K562 (cell line): ENCODE data around the gene EPO. TPM values are rescaled to one million over a fixed set of nuclear protein-coding genes. Genes with fewer than 3 reads are reported as not detected.

Source experiments
- polyA plus RNA-seq, 8 experiments: library from polyadenylated mRNA; depleted of rRNA in 4 of 8; stranded (reverse) in 5 of 8; unstranded in 3 of 8; fragments of >200 nt; fragmentation: Nextera tagmentation in 2 of 8; fragmentation: Illumina TruSeq in 1 of 8; extraction: Ambion mirVana in 2 of 8; extraction: Trizol in 1 of 8; gene quantifications; 2 replicates each; pipeline versions ENCODE4 v1.2.1 to v1.2.3, GENCODE V29; 2011 to 2014; ENCODE audit warnings: inconsistent platforms in 1 of 8, missing spikeins in 1 of 8
- total RNA-seq, 7 experiments: library from RNA; depleted of rRNA in 6 of 7; stranded (reverse); fragments of >200 nt in 6 of 7; fragmentation: Illumina TruSeq in 2 of 7; extraction: Trizol in 2 of 7; gene quantifications; 2 replicates each; pipeline versions ENCODE4 v1.2.1 to v1.2.3, GENCODE V29; 2011 to 2021; ENCODE audit warnings: low replicate concordance in 1 of 7
- TF ChIP-seq, protein P1 (sequence below): fragments of 200-600 bp; sonication (generic); IDR thresholded peaks from one replicate; pipeline ENCODE4 v1.6.1; 2012; ENCODE audit warnings: mild to moderate bottlenecking, low read depth, low read length, inconsistent platforms

Gene EPO
- total and polyA plus RNA-seq, 9 of the 15 experiments (the other 6 are each of a cell fraction or from before 2014, with no cell fraction given): 0.06 to 0.41 (median 0.07) TPM; not detected in 6

GRCh38 chr7:100765250-100765649, 45.0 kb downstream of the EPO start (continued):
- TF ChIP-seq, protein P1, sequence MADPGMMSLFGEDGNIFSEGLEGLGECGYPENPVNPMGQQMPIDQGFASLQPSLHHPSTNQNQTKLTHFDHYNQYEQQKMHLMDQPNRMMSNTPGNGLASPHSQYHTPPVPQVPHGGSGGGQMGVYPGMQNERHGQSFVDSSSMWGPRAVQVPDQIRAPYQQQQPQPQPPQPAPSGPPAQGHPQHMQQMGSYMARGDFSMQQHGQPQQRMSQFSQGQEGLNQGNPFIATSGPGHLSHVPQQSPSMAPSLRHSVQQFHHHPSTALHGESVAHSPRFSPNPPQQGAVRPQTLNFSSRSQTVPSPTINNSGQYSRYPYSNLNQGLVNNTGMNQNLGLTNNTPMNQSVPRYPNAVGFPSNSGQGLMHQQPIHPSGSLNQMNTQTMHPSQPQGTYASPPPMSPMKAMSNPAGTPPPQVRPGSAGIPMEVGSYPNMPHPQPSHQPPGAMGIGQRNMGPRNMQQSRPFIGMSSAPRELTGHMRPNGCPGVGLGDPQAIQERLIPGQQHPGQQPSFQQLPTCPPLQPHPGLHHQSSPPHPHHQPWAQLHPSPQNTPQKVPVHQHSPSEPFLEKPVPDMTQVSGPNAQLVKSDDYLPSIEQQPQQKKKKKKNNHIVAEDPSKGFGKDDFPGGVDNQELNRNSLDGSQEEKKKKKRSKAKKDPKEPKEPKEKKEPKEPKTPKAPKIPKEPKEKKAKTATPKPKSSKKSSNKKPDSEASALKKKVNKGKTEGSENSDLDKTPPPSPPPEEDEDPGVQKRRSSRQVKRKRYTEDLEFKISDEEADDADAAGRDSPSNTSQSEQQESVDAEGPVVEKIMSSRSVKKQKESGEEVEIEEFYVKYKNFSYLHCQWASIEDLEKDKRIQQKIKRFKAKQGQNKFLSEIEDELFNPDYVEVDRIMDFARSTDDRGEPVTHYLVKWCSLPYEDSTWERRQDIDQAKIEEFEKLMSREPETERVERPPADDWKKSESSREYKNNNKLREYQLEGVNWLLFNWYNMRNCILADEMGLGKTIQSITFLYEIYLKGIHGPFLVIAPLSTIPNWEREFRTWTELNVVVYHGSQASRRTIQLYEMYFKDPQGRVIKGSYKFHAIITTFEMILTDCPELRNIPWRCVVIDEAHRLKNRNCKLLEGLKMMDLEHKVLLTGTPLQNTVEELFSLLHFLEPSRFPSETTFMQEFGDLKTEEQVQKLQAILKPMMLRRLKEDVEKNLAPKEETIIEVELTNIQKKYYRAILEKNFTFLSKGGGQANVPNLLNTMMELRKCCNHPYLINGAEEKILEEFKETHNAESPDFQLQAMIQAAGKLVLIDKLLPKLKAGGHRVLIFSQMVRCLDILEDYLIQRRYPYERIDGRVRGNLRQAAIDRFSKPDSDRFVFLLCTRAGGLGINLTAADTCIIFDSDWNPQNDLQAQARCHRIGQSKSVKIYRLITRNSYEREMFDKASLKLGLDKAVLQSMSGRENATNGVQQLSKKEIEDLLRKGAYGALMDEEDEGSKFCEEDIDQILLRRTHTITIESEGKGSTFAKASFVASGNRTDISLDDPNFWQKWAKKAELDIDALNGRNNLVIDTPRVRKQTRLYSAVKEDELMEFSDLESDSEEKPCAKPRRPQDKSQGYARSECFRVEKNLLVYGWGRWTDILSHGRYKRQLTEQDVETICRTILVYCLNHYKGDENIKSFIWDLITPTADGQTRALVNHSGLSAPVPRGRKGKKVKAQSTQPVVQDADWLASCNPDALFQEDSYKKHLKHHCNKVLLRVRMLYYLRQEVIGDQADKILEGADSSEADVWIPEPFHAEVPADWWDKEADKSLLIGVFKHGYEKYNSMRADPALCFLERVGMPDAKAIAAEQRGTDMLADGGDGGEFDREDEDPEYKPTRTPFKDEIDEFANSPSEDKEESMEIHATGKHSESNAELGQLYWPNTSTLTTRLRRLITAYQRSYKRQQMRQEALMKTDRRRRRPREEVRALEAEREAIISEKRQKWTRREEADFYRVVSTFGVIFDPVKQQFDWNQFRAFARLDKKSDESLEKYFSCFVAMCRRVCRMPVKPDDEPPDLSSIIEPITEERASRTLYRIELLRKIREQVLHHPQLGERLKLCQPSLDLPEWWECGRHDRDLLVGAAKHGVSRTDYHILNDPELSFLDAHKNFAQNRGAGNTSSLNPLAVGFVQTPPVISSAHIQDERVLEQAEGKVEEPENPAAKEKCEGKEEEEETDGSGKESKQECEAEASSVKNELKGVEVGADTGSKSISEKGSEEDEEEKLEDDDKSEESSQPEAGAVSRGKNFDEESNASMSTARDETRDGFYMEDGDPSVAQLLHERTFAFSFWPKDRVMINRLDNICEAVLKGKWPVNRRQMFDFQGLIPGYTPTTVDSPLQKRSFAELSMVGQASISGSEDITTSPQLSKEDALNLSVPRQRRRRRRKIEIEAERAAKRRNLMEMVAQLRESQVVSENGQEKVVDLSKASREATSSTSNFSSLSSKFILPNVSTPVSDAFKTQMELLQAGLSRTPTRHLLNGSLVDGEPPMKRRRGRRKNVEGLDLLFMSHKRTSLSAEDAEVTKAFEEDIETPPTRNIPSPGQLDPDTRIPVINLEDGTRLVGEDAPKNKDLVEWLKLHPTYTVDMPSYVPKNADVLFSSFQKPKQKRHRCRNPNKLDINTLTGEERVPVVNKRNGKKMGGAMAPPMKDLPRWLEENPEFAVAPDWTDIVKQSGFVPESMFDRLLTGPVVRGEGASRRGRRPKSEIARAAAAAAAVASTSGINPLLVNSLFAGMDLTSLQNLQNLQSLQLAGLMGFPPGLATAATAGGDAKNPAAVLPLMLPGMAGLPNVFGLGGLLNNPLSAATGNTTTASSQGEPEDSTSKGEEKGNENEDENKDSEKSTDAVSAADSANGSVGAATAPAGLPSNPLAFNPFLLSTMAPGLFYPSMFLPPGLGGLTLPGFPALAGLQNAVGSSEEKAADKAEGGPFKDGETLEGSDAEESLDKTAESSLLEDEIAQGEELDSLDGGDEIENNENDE: no peak
- TF ChIP-seq, all 486 proteins: peak for 0
